Neuronal stem cell (in vitro differentiated cells): Measurements from ENCODE around the gene RFC3.

Experiments
- DNase-seq: peaks from one replicate; pipeline ENCODE4 v3.0.0-alpha.2; 2013; ENCODE audit warnings: low spot score
- H2AFZ ChIP-seq: one replicate; pipeline ENCODE4 v1.6.1; 2013; ENCODE audit warnings: mild to moderate bottlenecking, low read length, inconsistent platforms
- H2AK5ac ChIP-seq: 2 replicates; pipeline ENCODE4 v1.6.1; 2013; ENCODE audit warnings: low read depth, mild to moderate bottlenecking, inconsistent platforms, low read length, moderate library complexity, mixed read lengths
- H2BK120ac ChIP-seq: 2 replicates; pipeline ENCODE4 v1.6.1; 2013; ENCODE audit warnings: low read depth, mild to moderate bottlenecking, inconsistent platforms, low read length, moderate library complexity, mixed read lengths
- H2BK12ac ChIP-seq: one replicate; pipeline ENCODE4 v1.6.1; 2013; ENCODE audit warnings: low read length, inconsistent platforms
- H2BK15ac ChIP-seq: 2 replicates; pipeline ENCODE4 v1.6.1; 2013; ENCODE audit warnings: mild to moderate bottlenecking, low read length, inconsistent platforms, mixed read lengths
- H2BK5ac ChIP-seq: one replicate; pipeline ENCODE4 v1.6.1; 2013; ENCODE audit warnings: inconsistent platforms, mild to moderate bottlenecking, low read length, moderate library complexity
- H3K14ac ChIP-seq: one replicate; pipeline ENCODE4 v1.6.1; 2013; ENCODE audit warnings: low read length, inconsistent platforms
- H3K18ac ChIP-seq: 2 replicates; pipeline ENCODE4 v1.6.1; 2013; ENCODE audit warnings: low read length, inconsistent platforms
- H3K23ac ChIP-seq: 2 replicates; pipeline ENCODE4 v1.6.1; 2013; ENCODE audit warnings: low read depth, mild to moderate bottlenecking, mixed read lengths, low read length, inconsistent platforms; ENCODE audit not compliant: poor library complexity
- H3K27ac ChIP-seq: replicated peaks from 3 replicates; pipeline ENCODE4 v1.5.1; 2013; ENCODE audit warnings: low read length, inconsistent platforms
- H3K27me3 ChIP-seq, 3 experiments: 2 replicates each; pipeline ENCODE4 v1.6.1; 2013; ENCODE audit warnings: low read length in 3 of 3, mild to moderate bottlenecking in 2 of 3, inconsistent platforms in 1 of 3, low read depth in 1 of 3, mixed read lengths in 1 of 3, moderate library complexity in 1 of 3; ENCODE audit not compliant: control insufficient read depth in 3 of 3, insufficient read depth in 3 of 3
- H3K36me3 ChIP-seq, 2 donors: replicated peaks in 1 of 2; 2 replicates each; pipeline ENCODE4 v1.6.1; 2013; ENCODE audit warnings: low read length in 2 of 2; ENCODE audit not compliant: control insufficient read depth in 2 of 2, insufficient read depth in 2 of 2
- H3K4ac ChIP-seq: 2 replicates; pipeline ENCODE4 v1.6.1; 2013; ENCODE audit warnings: inconsistent platforms, mild to moderate bottlenecking, low read length, moderate library complexity
- H3K4me1 ChIP-seq, 2 donors: 1 replicate in 1 of 2; 2 replicates in 1 of 2; pipeline ENCODE4 v1.6.1; 2013; ENCODE audit warnings: low read length in 2 of 2, low read depth in 1 of 2; ENCODE audit not compliant: control insufficient read depth in 2 of 2, insufficient read depth in 1 of 2
- H3K4me2 ChIP-seq: one replicate; pipeline ENCODE4 v1.6.1; 2013; ENCODE audit warnings: mild to moderate bottlenecking, low read length, inconsistent platforms; ENCODE audit not compliant: insufficient read depth, poor library complexity, severe bottlenecking
- H3K4me3 ChIP-seq, 2 donors: 2 replicates each; pipeline ENCODE4 v1.5.1; 2013; ENCODE audit warnings: low read length in 2 of 2, mild to moderate bottlenecking in 2 of 2, inconsistent platforms in 1 of 2, moderate library complexity in 1 of 2
- H3K79me1 ChIP-seq: one replicate; pipeline ENCODE4 v1.6.1; 2013; ENCODE audit warnings: low read depth, mild to moderate bottlenecking, inconsistent platforms, low read length, moderate library complexity
- H3K9ac ChIP-seq: one replicate; pipeline ENCODE4 v1.6.1; 2013; ENCODE audit warnings: mild to moderate bottlenecking, low read depth, low read length, inconsistent platforms; ENCODE audit not compliant: poor library complexity
- H3K9me3 ChIP-seq, 2 donors: replicated peaks in 1 of 2; 2 replicates each; pipeline versions ENCODE3 to v1.6.1; 2013; ENCODE audit warnings: low read length in 2 of 2, mild to moderate bottlenecking in 2 of 2, inconsistent platforms in 1 of 2, low read depth in 1 of 2, mixed read lengths in 1 of 2, moderate library complexity in 1 of 2; ENCODE audit not compliant: control insufficient read depth in 2 of 2, insufficient read depth in 1 of 2
- H4K8ac ChIP-seq: one replicate; pipeline ENCODE4 v1.6.1; 2013; ENCODE audit warnings: low read depth, mild to moderate bottlenecking, inconsistent platforms, low read length, moderate library complexity
- H4K91ac ChIP-seq: one replicate; pipeline ENCODE4 v1.6.1; 2013; ENCODE audit warnings: low read length, low read depth, mild to moderate bottlenecking, inconsistent platforms; ENCODE audit not compliant: poor library complexity
- WGBS, 2 donors: extraction: QIAGEN DNeasy Blood & Tissue Kit; methylation state at CpG; one replicate each; pipeline ENCODE4 v1.1.7; 2013; ENCODE audit warnings: missing lambda C conversion rate in 2 of 2, mixed read lengths in 1 of 2; ENCODE audit not compliant: insufficient read length in 2 of 2, insufficient replicate concordance in 1 of 2; ENCODE audit errors: extremely low coverage in 2 of 2; 5-methylcytosine and 5-hydroxymethylcytosine counted together

Gene RFC3

DNA sequence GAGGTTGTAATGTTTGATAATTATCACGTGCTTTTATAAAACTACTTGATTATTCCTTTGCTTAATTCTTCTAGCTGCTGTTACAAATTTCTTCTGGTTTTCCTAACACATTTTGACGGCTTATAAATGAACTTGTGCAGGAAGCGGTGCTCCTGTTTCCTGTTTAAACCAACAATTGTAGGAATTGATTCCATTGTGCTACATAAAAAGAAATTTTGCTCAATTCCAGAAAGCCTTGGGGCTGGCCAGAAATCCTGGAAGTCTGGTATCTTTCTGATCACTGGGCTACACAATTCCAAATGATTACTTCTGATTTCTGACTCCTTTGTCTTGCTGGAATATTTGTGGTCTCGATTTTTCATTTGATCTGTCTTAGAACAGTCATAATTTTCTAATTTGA, 14.9 kb downstream of the RFC3 start:
- no peak overlapping the region for H3K14ac ChIP-seq
- H2BK15ac ChIP-seq, result no peak overlapping the region
- no CpG with 5 or more reads among the region's 4 CpGs for WGBS, 2 donors
- H3K18ac ChIP-seq, result no peak overlapping the region
- no peaks in the 10 kb centered on the region for H3K27me3 ChIP-seq
- H2AK5ac ChIP-seq, result no peak overlapping the region
- H3K9ac ChIP-seq, result no peak overlapping the region
- no peak overlapping the region for H3K27ac ChIP-seq
- no peak overlapping the region for H2BK12ac ChIP-seq
- H3K9me3 ChIP-seq, result no peaks in the 10 kb centered on the region
- no peak overlapping the region for H3K4me3 ChIP-seq
- H4K8ac ChIP-seq, result no peak overlapping the region
- H4K91ac ChIP-seq, result no peak overlapping the region
- no peak overlapping the region for H3K4ac ChIP-seq
- H3K4me1 ChIP-seq, result no peaks in the 10 kb centered on the region
- no peak overlapping the region for H3K4me2 ChIP-seq
- DNase-seq, result no peak
- H2AFZ ChIP-seq, result no peak overlapping the region
- H3K23ac ChIP-seq, result no peak overlapping the region
- H2BK5ac ChIP-seq, result no peak overlapping the region
- no peak overlapping the region for H2BK120ac ChIP-seq
- H3K79me1 ChIP-seq, result peaks cover 2% of the 10 kb centered on the region
- peaks cover 23 to 99% of the 10 kb centered on the region in 2 donors for H3K36me3 ChIP-seq

DNA sequence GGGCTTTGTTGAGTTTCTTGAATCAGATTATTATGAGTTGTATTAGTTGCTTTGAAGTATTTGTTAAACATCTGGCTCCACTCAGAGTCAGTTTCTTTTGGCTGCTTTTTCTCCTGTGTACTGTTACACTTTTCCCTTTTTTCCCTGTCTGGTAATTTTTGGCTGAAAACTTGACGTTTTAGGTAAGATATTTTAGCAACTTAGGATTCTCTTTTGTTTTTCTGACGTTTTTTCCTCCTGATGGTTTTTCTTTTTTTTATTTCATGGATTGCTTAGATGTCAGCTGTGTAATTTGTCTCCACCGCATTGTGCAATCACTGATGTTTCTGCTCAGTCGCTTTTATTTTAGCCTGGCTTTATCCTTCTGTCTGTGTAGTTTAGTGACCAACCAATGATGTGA, 20.7 kb downstream of the RFC3 start:
- H3K9me3 ChIP-seq, result no peaks in the 10 kb centered on the region
- no peak overlapping the region for H3K4me3 ChIP-seq
- H3K27ac ChIP-seq, result no peak overlapping the region
- H3K18ac ChIP-seq, result no peak overlapping the region
- H3K79me1 ChIP-seq, result no peaks in the 10 kb centered on the region
- H4K91ac ChIP-seq, result no peak overlapping the region
- H2AFZ ChIP-seq, result no peak overlapping the region
- H3K27me3 ChIP-seq, result no peaks in the 10 kb centered on the region
- H2BK15ac ChIP-seq, result no peak overlapping the region
- H3K36me3 ChIP-seq, result peaks cover 15 to 98% of the 10 kb centered on the region in 2 donors
- H2AK5ac ChIP-seq, result no peak overlapping the region
- WGBS, 2 donors, result no CpG with 5 or more reads among the region's 4 CpGs
- H3K4me1 ChIP-seq, result no peaks in the 10 kb centered on the region
- no peak overlapping the region for H4K8ac ChIP-seq
- H2BK12ac ChIP-seq, result no peak overlapping the region
- H3K14ac ChIP-seq, result no peak overlapping the region
- no peak overlapping the region for H2BK120ac ChIP-seq
- no peak overlapping the region for H3K4ac ChIP-seq
- no peak overlapping the region for H2BK5ac ChIP-seq
- no peak overlapping the region for H3K23ac ChIP-seq
- no peak for DNase-seq
- H3K4me2 ChIP-seq, result no peak overlapping the region
- H3K9ac ChIP-seq, result no peak overlapping the region

DNA sequence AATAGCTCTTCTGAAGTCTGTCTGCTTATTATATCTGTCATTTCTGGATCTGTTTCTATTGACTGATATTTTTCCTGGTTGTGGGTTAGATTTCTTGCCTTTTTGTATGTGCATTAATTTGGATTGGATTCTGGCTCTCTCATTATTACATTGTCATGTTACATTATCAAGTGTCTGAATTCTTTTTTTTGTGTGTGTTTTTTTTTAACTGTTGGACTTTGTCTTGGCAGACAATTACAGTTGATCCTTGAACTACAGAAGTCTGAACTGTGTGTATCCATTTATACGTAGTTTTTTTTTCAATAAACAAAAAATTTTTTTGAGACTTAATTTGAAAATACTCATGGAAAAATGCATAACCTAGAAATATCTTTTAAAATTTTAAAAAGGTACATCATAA, 22.5 kb downstream of the RFC3 start:
- no peak overlapping the region for H3K9ac ChIP-seq
- H3K36me3 ChIP-seq, result peaks cover 9 to 98% of the 10 kb centered on the region in 2 donors
- no peak overlapping the region for H3K23ac ChIP-seq
- H2AFZ ChIP-seq, result no peak overlapping the region
- no peaks in the 10 kb centered on the region for H3K4me1 ChIP-seq
- H2BK15ac ChIP-seq, result no peak overlapping the region
- no peak overlapping the region for H3K14ac ChIP-seq
- H3K4me3 ChIP-seq, result no peak overlapping the region
- WGBS, 2 donors, result no CpG with 5 or more reads among the region's 1 CpG
- DNase-seq, result no peak
- H3K27ac ChIP-seq, result no peak overlapping the region
- H3K79me1 ChIP-seq, result no peaks in the 10 kb centered on the region
- H4K91ac ChIP-seq, result no peak overlapping the region
- H3K18ac ChIP-seq, result no peak overlapping the region
- no peaks in the 10 kb centered on the region for H3K9me3 ChIP-seq
- no peak overlapping the region for H2AK5ac ChIP-seq
- H3K4me2 ChIP-seq, result no peak overlapping the region
- no peaks in the 10 kb centered on the region for H3K27me3 ChIP-seq
- no peak overlapping the region for H2BK120ac ChIP-seq
- H3K4ac ChIP-seq, result no peak overlapping the region
- H2BK5ac ChIP-seq, result no peak overlapping the region
- no peak overlapping the region for H4K8ac ChIP-seq
- H2BK12ac ChIP-seq, result no peak overlapping the region

DNA sequence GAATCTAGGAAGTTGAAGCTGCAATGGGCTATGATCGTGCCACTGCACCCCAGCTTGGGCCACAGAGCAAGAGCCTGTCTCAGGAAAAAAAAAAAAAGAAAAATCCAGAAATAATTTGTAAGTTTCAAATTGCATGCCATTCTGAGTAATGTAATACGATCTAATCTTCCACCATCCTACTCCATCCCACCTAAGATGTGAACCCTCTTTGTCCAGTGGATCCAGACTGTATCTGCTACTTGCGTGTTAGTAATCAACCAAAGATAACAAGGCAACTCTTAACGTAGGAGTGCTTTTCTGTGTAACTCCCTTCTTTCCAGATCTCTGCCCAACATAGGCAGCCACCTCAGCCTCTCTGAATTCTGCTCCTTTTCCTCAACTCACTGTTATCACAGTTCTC, 24.3 kb downstream of the RFC3 start:
- peaks cover 17 to 97% of the 10 kb centered on the region in 2 donors for H3K36me3 ChIP-seq
- no peak overlapping the region for H3K23ac ChIP-seq
- no peak overlapping the region for H3K4ac ChIP-seq
- no peak overlapping the region for H2AFZ ChIP-seq
- H2AK5ac ChIP-seq, result no peak overlapping the region
- no peaks in the 10 kb centered on the region for H3K27me3 ChIP-seq
- no peak overlapping the region for H3K18ac ChIP-seq
- no peak overlapping the region for H3K14ac ChIP-seq
- no peak overlapping the region for H3K27ac ChIP-seq
- no peak overlapping the region for H3K4me3 ChIP-seq
- no peak overlapping the region for H2BK5ac ChIP-seq
- H2BK12ac ChIP-seq, result no peak overlapping the region
- no peak overlapping the region for H3K4me2 ChIP-seq
- H2BK15ac ChIP-seq, result no peak overlapping the region
- H4K8ac ChIP-seq, result no peak overlapping the region
- no peak overlapping the region for H2BK120ac ChIP-seq
- H3K9me3 ChIP-seq, result no peaks in the 10 kb centered on the region
- H3K79me1 ChIP-seq, result no peaks in the 10 kb centered on the region
- DNase-seq, result no peak
- no peak overlapping the region for H4K91ac ChIP-seq
- H3K9ac ChIP-seq, result no peak overlapping the region
- WGBS, 2 donors, result no CpG with 5 or more reads among the region's 4 CpGs
- H3K4me1 ChIP-seq, result no peaks in the 10 kb centered on the region
